Measurements from ENCODE around the gene GRAP2. TPM values are rescaled to one million over a fixed set of nuclear protein-coding genes. Genes with fewer than 3 reads are reported as not detected.
"Not testable (repeated sequence)": the region's sequence is repeated elsewhere in the genome, so short reads cannot be mapped to it uniquely, and the experiment has no call there.

GRAP2 gene
- total RNA-seq, 1 experiment from 2014 or later, result not detected

- Histone ChIP-seq H3K36me3 (ENCODE audit: control insufficient read depth, insufficient read depth, low read length) (no peaks in the 10 kb centered on the region), H3K4me1 (no peaks in the 10 kb centered on the region), H3K4me3 (ENCODE audit: low read depth, low read length) (no peak overlapping the region), H3K9me3 (no peaks in the 10 kb centered on the region), H3K27me3 (replicated peaks; ENCODE audit: control insufficient read depth, insufficient read depth, low read length) (no peaks in the 10 kb centered on the region; the same call in 1 of the 2 replicates)
- H3K9me3 Mint-ChIP-seq (ENCODE audit: unreplicated experiment), result no peaks in the 10 kb centered on the region
- no peak for TF ChIP-seq CTCF (IDR thresholded peaks at IDR 0.05; ENCODE audit: insufficient read depth in 1 of 2, low read depth in 1 of 2, low read length in 1 of 2, severe bottlenecking in 1 of 2, unreplicated experiment in 1 of 2)
- no peaks in the 10 kb centered on the region for H3K4me1 Mint-ChIP-seq (ENCODE audit: low read depth, unreplicated experiment)
- DNase-seq, result no peak
- BruUV-seq (replicated peaks), result no TSS peak
- POLR2A ChIA-PET, result no interaction called here
- no peak overlapping the region for H3K4me3 Mint-ChIP-seq (ENCODE audit: unreplicated experiment)
- H3K27me3 Mint-ChIP-seq (ENCODE audit: insufficient read depth, unreplicated experiment), result peaks cover 21% of the 10 kb centered on the region
- CTCF ChIA-PET, result no interaction called here
- no peaks in the 10 kb centered on the region for H3K36me3 Mint-ChIP-seq (ENCODE audit: insufficient read depth, unreplicated experiment)
- no peak overlapping the region for H3K27ac Mint-ChIP-seq (ENCODE audit: unreplicated experiment)
- intact Hi-C loops (cut with micrococcal nuclease; ENCODE audit: unreplicated experiment), result no loop called here
These were observed 23.6 kb upstream of the GRAP2 start for GRCh38 chr22:39877079-39877845.

GRCh38 chr22:39880722-39881121 lies 20.2 kb upstream of the GRAP2 start:
- Histone ChIP-seq H3K4me3 (ENCODE audit: low read depth, low read length) (no peak overlapping the region), H3K4me1 (no peaks in the 10 kb centered on the region), H3K27me3 (replicated peaks; ENCODE audit: control insufficient read depth, insufficient read depth, low read length) (no peaks in the 10 kb centered on the region; the same call in 1 of the 2 replicates), H3K36me3 (ENCODE audit: control insufficient read depth, insufficient read depth, low read length) (no peaks in the 10 kb centered on the region), H3K9me3 (no peaks in the 10 kb centered on the region)
- Mint-ChIP-seq H3K4me3 (ENCODE audit: unreplicated experiment) (no peak overlapping the region), H3K36me3 (ENCODE audit: insufficient read depth, unreplicated experiment) (no peaks in the 10 kb centered on the region), H3K27ac (ENCODE audit: unreplicated experiment) (no peak overlapping the region), H3K4me1 (ENCODE audit: low read depth, unreplicated experiment) (no peaks in the 10 kb centered on the region), H3K27me3 (ENCODE audit: insufficient read depth, unreplicated experiment) (peaks cover 31% of the 10 kb centered on the region), H3K9me3 (ENCODE audit: unreplicated experiment) (no peaks in the 10 kb centered on the region)
- DNase-seq, result no peak
- ChIA-PET POLR2A (no interaction called here), CTCF (no interaction called here)
- no TSS peak for BruUV-seq (replicated peaks)
- intact Hi-C loops (cut with micrococcal nuclease; ENCODE audit: unreplicated experiment), result no loop called here
- no peak for TF ChIP-seq CTCF (IDR thresholded peaks at IDR 0.05; ENCODE audit: insufficient read depth in 1 of 2, low read depth in 1 of 2, low read length in 1 of 2, severe bottlenecking in 1 of 2, unreplicated experiment in 1 of 2)

- intact Hi-C loops (cut with micrococcal nuclease; ENCODE audit: unreplicated experiment), result no loop called here
- no peak overlapping the region for H3K27ac Mint-ChIP-seq (ENCODE audit: unreplicated experiment)
- Histone ChIP-seq H3K9me3 (no peaks in the 10 kb centered on the region), H3K4me1 (no peaks in the 10 kb centered on the region), H3K27me3 (replicated peaks; ENCODE audit: control insufficient read depth, insufficient read depth, low read length) (no peaks in the 10 kb centered on the region; the same call in 1 of the 2 replicates), H3K4me3 (ENCODE audit: low read depth, low read length) (no peak overlapping the region), H3K36me3 (ENCODE audit: control insufficient read depth, insufficient read depth, low read length) (no peaks in the 10 kb centered on the region)
- H3K36me3 Mint-ChIP-seq (ENCODE audit: insufficient read depth, unreplicated experiment), result no peaks in the 10 kb centered on the region
- no peak for TF ChIP-seq CTCF (IDR thresholded peaks at IDR 0.05; ENCODE audit: insufficient read depth in 1 of 2, low read depth in 1 of 2, low read length in 1 of 2, severe bottlenecking in 1 of 2, unreplicated experiment in 1 of 2)
- H3K9me3 Mint-ChIP-seq (ENCODE audit: unreplicated experiment), result no peaks in the 10 kb centered on the region
- POLR2A ChIA-PET, result no interaction called here
- CTCF ChIA-PET, result no interaction called here
- DNase-seq, result no peak
- BruUV-seq (replicated peaks), result no TSS peak
- no peak overlapping the region for H3K4me3 Mint-ChIP-seq (ENCODE audit: unreplicated experiment)
- H3K4me1 Mint-ChIP-seq (ENCODE audit: low read depth, unreplicated experiment), result no peaks in the 10 kb centered on the region
- H3K27me3 Mint-ChIP-seq (ENCODE audit: insufficient read depth, unreplicated experiment), result peaks cover 25% of the 10 kb centered on the region
These were observed 17.8 kb upstream of the GRAP2 start for GRCh38 chr22:39883057-39883456.

- H3K36me3 Mint-ChIP-seq (ENCODE audit: insufficient read depth, unreplicated experiment); H3K4me1 ChIP-seq; POLR2A ChIA-PET; intact Hi-C loops (cut with micrococcal nuclease; ENCODE audit: unreplicated experiment); BruUV-seq (replicated peaks); H3K4me3 ChIP-seq (ENCODE audit: low read depth, low read length); DNase-seq; H3K9me3 ChIP-seq; H3K27me3 ChIP-seq (replicated peaks; ENCODE audit: control insufficient read depth, insufficient read depth, low read length); H3K9me3 Mint-ChIP-seq (ENCODE audit: unreplicated experiment); CTCF ChIA-PET; H3K27me3 Mint-ChIP-seq (ENCODE audit: insufficient read depth, unreplicated experiment); H3K36me3 ChIP-seq (ENCODE audit: control insufficient read depth, insufficient read depth, low read length); H3K27ac Mint-ChIP-seq (ENCODE audit: unreplicated experiment); H3K4me3 Mint-ChIP-seq (ENCODE audit: unreplicated experiment); H3K4me1 Mint-ChIP-seq (ENCODE audit: low read depth, unreplicated experiment): not testable (repeated sequence)
These were observed 11.0 kb upstream of the GRAP2 start for GRCh38 chr22:39889924-39890323.
